ENCODE data around the gene CHST8. TPM values are rescaled to one million over a fixed set of nuclear protein-coding genes. Genes with fewer than 3 reads are reported as not detected.

CHST8 gene
- total and polyA plus RNA-seq, 2 of the 13 experiments (the other 11 are each of a cell fraction or from before 2014, with no cell fraction given), result not detected

- TF ChIP-seq AFF4 (CRISPR knock-in tag; IDR thresholded peaks at IDR 0.05), result no peak
- TF ChIP-seq GLI4 (CRISPR knock-in tag; IDR thresholded peaks at IDR 0.05; ENCODE audit: borderline replicate concordance), result no peak; the same call in 1 of the 2 replicates
- peak; percentile 40; the same call in 1 of the 2 replicates for TF ChIP-seq GFI1 (CRISPR knock-in tag; IDR thresholded peaks at IDR 0.05; ENCODE audit: borderline replicate concordance)
- no peak for TF ChIP-seq ZNF407 (CRISPR knock-in tag; IDR thresholded peaks at IDR 0.05; ENCODE audit: not compliant biosample characterization)
- no peak for TF ChIP-seq HIC2 (CRISPR knock-in tag; IDR thresholded peaks at IDR 0.05; ENCODE audit: low read depth)
- TF ChIP-seq HDAC1 (CRISPR knock-in tag; IDR thresholded peaks at IDR 0.05), result peak; percentile 78
- peak; percentile 53; the same call in 1 of the 2 replicates for TF ChIP-seq MTF2 (CRISPR knock-in tag; IDR thresholded peaks at IDR 0.05; ENCODE audit: borderline replicate concordance)
- TF ChIP-seq IRF9 (CRISPR knock-in tag; IDR thresholded peaks at IDR 0.05; ENCODE audit: borderline replicate concordance), result 0 out of 2 replicates have a peak, but pooled peaks have one; percentile 59
- peak; percentile 21; the same call in 1 of the 2 replicates for TF ChIP-seq ATF7-NPFF (CRISPR knock-in tag; IDR thresholded peaks at IDR 0.05; ENCODE audit: low read depth)
- no peak; the same call in 1 of the 2 replicates for TF ChIP-seq IKZF5 (CRISPR knock-in tag; IDR thresholded peaks at IDR 0.05)
These were observed 173.8 kb downstream of the CHST8 start (continued) for GRCh38 chr19:33795370-33796163.

All from HepG2 (cell line).